Measurements from ENCODE around the gene BAIAP3. TPM values are rescaled to one million over a fixed set of nuclear protein-coding genes. Genes with fewer than 3 reads are reported as not detected.

Gene BAIAP3
- total RNA-seq, 1 experiment from 2014 or later = 6.8 TPM

- Histone ChIP-seq H3K23ac (ENCODE audit: insufficient read length, low read depth, low read length) (no peak overlapping the region), H3K18ac (ENCODE audit: insufficient read length, low read depth, low read length) (no peak overlapping the region), H2BK5ac (ENCODE audit: insufficient read length, low read length) (no peak overlapping the region), H2BK20ac (ENCODE audit: low read depth, low read length, poor library complexity, severe bottlenecking) (no peak overlapping the region), H4K91ac (ENCODE audit: insufficient read length, low read depth, low read length) (no peak overlapping the region), H3K27ac (ENCODE audit: insufficient read length, low read depth, low read length) (no peak overlapping the region), H3K79me2 (ENCODE audit: insufficient read depth, low read length) (no peaks in the 10 kb centered on the region), H2BK120ac (ENCODE audit: low read depth, low read length, poor library complexity, severe bottlenecking) (no peak overlapping the region), H3K4me2 (ENCODE audit: insufficient read depth, insufficient read length, low read length) (no peak overlapping the region), H4K5ac (ENCODE audit: insufficient read length, low read depth, low read length) (no peak overlapping the region), H3K27me3 (ENCODE audit: insufficient read depth, low read length) (no peaks in the 10 kb centered on the region), H3K79me1 (ENCODE audit: insufficient read depth, low read depth, low read length, poor library complexity, severe bottlenecking) (no peaks in the 10 kb centered on the region), H2AFZ (ENCODE audit: low read length) (no peak overlapping the region), H3K14ac (ENCODE audit: insufficient read depth, low read length) (no peak overlapping the region), H3K9me3 (ENCODE audit: control insufficient read depth, low read depth, low read length) (no peaks in the 10 kb centered on the region), H3K4ac (ENCODE audit: low read depth, low read length) (no peak overlapping the region), H3K9ac (ENCODE audit: extremely low read depth, insufficient read length, low read length) (no peak overlapping the region), H2BK12ac (ENCODE audit: insufficient read length, low read depth, low read length) (no peak overlapping the region), H2BK15ac (ENCODE audit: low read depth, low read length) (no peak overlapping the region), H3K23me2 (ENCODE audit: insufficient read length, low read depth, low read length, poor library complexity, severe bottlenecking) (no peaks in the 10 kb centered on the region), H3K56ac (ENCODE audit: insufficient read length, low read depth, low read length) (no peak overlapping the region), H4K8ac (replicated peaks; ENCODE audit: insufficient read length, low read depth, low read length) (no peak overlapping the region), H3T11ph (ENCODE audit: low read length) (no peak overlapping the region), H4K20me1 (ENCODE audit: control insufficient read depth, insufficient read depth, insufficient read length) (no peaks in the 10 kb centered on the region), H2AK5ac (ENCODE audit: insufficient read length, low read length) (no peak overlapping the region), H3K4me1 (ENCODE audit: insufficient read depth, low read length) (no peaks in the 10 kb centered on the region)
- Mint-ChIP-seq H3K9me3 (no peaks in the 10 kb centered on the region), H3K27me3 (ENCODE audit: low read depth) (no peaks in the 10 kb centered on the region), H3K27ac (no peak overlapping the region), H3K36me3 (ENCODE audit: insufficient read depth in 1 of 3, low read depth in 3 of 3) (peaks cover 7 to 40% (median 34%) of the 10 kb centered on the region in 3 experiments; a peak in 6 of 7 replicates), H3K4me3 (no peak overlapping the region), H3K4me1 (no peaks in the 10 kb centered on the region)
- WGBS (ENCODE audit: extremely low coverage, insufficient read length, low lambda C conversion rate) = no CpG with 5 or more reads among the region's 21 CpGs
- no peak for TF ChIP-seq CTCF (conservative IDR thresholded peaks at IDR 0.05)
- no peak for DNase-seq
These were observed 64.3 kb downstream of the BAIAP3 start for GRCh38 chr16:1397779-1398178.

All from H9 (cell line).